GM23338 (cell line): Measurements from ENCODE around the gene GDF10. TPM values are rescaled to one million over a fixed set of nuclear protein-coding genes. Genes with fewer than 3 reads are reported as not detected.

Source experiments
- ATAC-seq: fragments of 200-7000 bp; cut with Tn5 transposase; 3 replicates; pipeline ENCODE4 v1.9.1; 2020
- DNase-seq: peaks from one replicate; pipeline ENCODE4 v3.0.0-alpha.2; 2015; ENCODE audit warnings: low spot score
- H2AFZ ChIP-seq: fragments of 200-600 bp; sonication (generic); 2 replicates; pipeline ENCODE4 v1.8.0; 2016; ENCODE audit warnings: antibody characterized with exemption, mild to moderate bottlenecking, moderate library complexity
- H3F3A ChIP-seq: fragments of 200-600 bp; sonication (generic); replicated peaks from 2 replicates; pipeline ENCODE4 v1.8.0; 2017; ENCODE audit warnings: antibody characterized with exemption, mixed run types, low read depth
- H3K27ac ChIP-seq: fragments of 200-600 bp; sonication (generic); 2 replicates; pipeline ENCODE4 v1.6.1; 2016; ENCODE audit warnings: low read depth
- H3K27me3 ChIP-seq: fragments of 200-600 bp; sonication (generic); 2 replicates; pipeline ENCODE4 v1.8.0; 2016; ENCODE audit warnings: mild to moderate bottlenecking, mixed run types, moderate library complexity; ENCODE audit not compliant: insufficient read depth
- H3K36me3 ChIP-seq: fragments of 200-600 bp; sonication (generic); 2 replicates; pipeline ENCODE4 v1.8.0; 2016; ENCODE audit warnings: mild to moderate bottlenecking; ENCODE audit not compliant: insufficient read depth
- H3K4me1 ChIP-seq: fragments of 200-600 bp; sonication (generic); 2 replicates; pipeline ENCODE4 v1.8.0; 2016; ENCODE audit warnings: mild to moderate bottlenecking, moderate library complexity; ENCODE audit not compliant: insufficient read depth
- H3K4me2 ChIP-seq: fragments of 200-600 bp; sonication (generic); 2 replicates; pipeline ENCODE4 v1.7.1; 2017; ENCODE audit warnings: mixed run types
- H3K4me3 ChIP-seq: fragments of 200-600 bp; sonication (generic); 2 replicates; pipeline ENCODE4 v1.6.1; 2016; ENCODE audit warnings: mixed run types
- H3K79me2 ChIP-seq: fragments of 200-600 bp; sonication (generic); replicated peaks from 2 replicates; pipeline ENCODE4 v1.8.0; 2017; ENCODE audit warnings: mild to moderate bottlenecking; ENCODE audit not compliant: insufficient read depth
- H3K9me2 ChIP-seq: fragments of 200-600 bp; sonication (generic); 2 replicates; pipeline ENCODE4 v1.8.0; 2017; ENCODE audit not compliant: insufficient read depth
- H4K20me1 ChIP-seq: fragments of 200-600 bp; sonication (generic); replicated peaks from 2 replicates; pipeline ENCODE4 v1.8.0; 2017; ENCODE audit warnings: mild to moderate bottlenecking; ENCODE audit not compliant: insufficient read depth
- H3K27ac Mint-ChIP-seq: 2 replicates; pipeline ENCODE4 v1.8.0; 2020; ENCODE audit warnings: inconsistent platforms, mild to moderate bottlenecking, moderate library complexity, mixed read lengths
- H3K27me3 Mint-ChIP-seq: 3 replicates; pipeline ENCODE4 v1.8.0; 2022; ENCODE audit warnings: low read depth, mild to moderate bottlenecking, moderate library complexity, mixed read lengths, inconsistent platforms; ENCODE audit not compliant: insufficient read depth, poor library complexity
- H3K36me3 Mint-ChIP-seq: 3 replicates; pipeline ENCODE4 v1.8.0; 2021; ENCODE audit warnings: low read depth, mild to moderate bottlenecking, inconsistent platforms, moderate library complexity, mixed read lengths
- H3K4me1 Mint-ChIP-seq: 3 replicates; pipeline ENCODE4 v1.8.0; 2020; ENCODE audit warnings: mild to moderate bottlenecking, inconsistent platforms, mixed read lengths
- H3K4me3 Mint-ChIP-seq: 3 replicates; pipeline ENCODE4 v1.8.0; 2021; ENCODE audit warnings: moderate library complexity, mild to moderate bottlenecking, inconsistent platforms, mixed read lengths
- H3K9me3 Mint-ChIP-seq: 3 replicates; pipeline ENCODE4 v1.8.0; 2020; ENCODE audit warnings: moderate library complexity, mild to moderate bottlenecking, inconsistent platforms, mixed read lengths
- ETS1 ChIP-seq: IDR thresholded peaks from 2 replicates; pipeline ENCODE4 v1.6.1; 2016; ENCODE audit warnings: antibody characterized with exemption
- EZH2 ChIP-seq: fragments of 200-600 bp; sonication (generic); IDR thresholded peaks from one replicate; pipeline ENCODE4 v1.8.0; 2017; ENCODE audit warnings: antibody characterized with exemption, mild to moderate bottlenecking, low read depth; ENCODE audit not compliant: unreplicated experiment
- EZH2phosphoT487 ChIP-seq: fragments of 200-600 bp; sonication (generic); IDR thresholded peaks from one replicate; pipeline ENCODE4 v1.8.1; 2018; ENCODE audit warnings: antibody characterized with exemption; ENCODE audit not compliant: unreplicated experiment
- JUNB ChIP-seq: IDR thresholded peaks from one replicate; pipeline ENCODE4 v1.6.1; 2016; ENCODE audit warnings: antibody characterized with exemption; ENCODE audit not compliant: unreplicated experiment
- NANOG ChIP-seq: IDR thresholded peaks from 2 replicates; pipeline ENCODE4 v1.6.1; 2016; ENCODE audit warnings: antibody characterized with exemption, borderline replicate concordance
- POLR2AphosphoS5 ChIP-seq: IDR thresholded peaks from 2 replicates; pipeline ENCODE4 v1.6.1; 2016; ENCODE audit warnings: antibody characterized with exemption, low read depth
- STAT1 ChIP-seq: IDR thresholded peaks from one replicate; pipeline ENCODE4 v1.6.1; 2016; ENCODE audit warnings: antibody characterized with exemption; ENCODE audit not compliant: unreplicated experiment
- ZNF114 ChIP-seq: fragments of 250-450 bp; sonication (Bioruptor Pico); IDR thresholded peaks from 2 replicates; pipeline ENCODE4 v1.5.0; 2020; ENCODE audit warnings: mild to moderate bottlenecking, moderate library complexity
- ZNF331 ChIP-seq: fragments of 250-450 bp; sonication (Bioruptor Pico); IDR thresholded peaks from 2 replicates; pipeline ENCODE4 v1.5.0; 2020; ENCODE audit warnings: low read depth, mild to moderate bottlenecking, moderate library complexity
- polyA plus RNA-seq: library from polyadenylated mRNA; unstranded; fragments of >200 nt; fragmentation: Nextera tagmentation; extraction: Ambion mirVana; gene quantifications from 2 replicates; pipeline ENCODE4 v1.2.1, GENCODE V29; 2016
- total RNA-seq: library from RNA; depleted of rRNA; stranded (reverse); fragments of >200 nt; shearing (Covaris generic); gene quantifications from 2 replicates; pipeline ENCODE4 v1.2.3, GENCODE V29; 2014

The GDF10 gene
- total and polyA plus RNA-seq, 2 experiments from 2014 or later: 0.21 TPM; not detected in 1

GRCh38 chr10:47323636-47324296, 23.8 kb downstream of the GDF10 start:
- no peaks in the 10 kb centered on the region for H3K79me2 ChIP-seq
- Mint-ChIP-seq H3K4me3 (no peak overlapping the region), H3K36me3 (no peaks in the 10 kb centered on the region), H3K4me1 (no peaks in the 10 kb centered on the region), H3K27ac (no peak overlapping the region), H3K27me3 (peaks cover 1% of the 10 kb centered on the region), H3K9me3 (no peaks in the 10 kb centered on the region)
- TF ChIP-seq EZH2phosphoT487 (no peak), ETS1 (no peak), STAT1 (no peak), ZNF331 (CRISPR knock-in tag) (no peak), EZH2 (no peak)
- no peaks in the 10 kb centered on the region for H4K20me1 ChIP-seq
- no peak overlapping the region for H3K27ac ChIP-seq
- no peaks in the 10 kb centered on the region for H3K4me1 ChIP-seq
- H3K36me3 ChIP-seq: no peaks in the 10 kb centered on the region
- no peaks in the 10 kb centered on the region for H3K27me3 ChIP-seq
- H3K4me3 ChIP-seq: no peak overlapping the region
- H3F3A ChIP-seq: no peaks in the 10 kb centered on the region
- ATAC-seq (no peak), DNase-seq (no peak)
- H3K9me2 ChIP-seq: 0 out of 2 replicates have a peak, but pooled peaks cover 4% of the 10 kb centered on the region
- H2AFZ ChIP-seq: no peak overlapping the region
- H3K4me2 ChIP-seq: no peak overlapping the region

GRCh38 chr10:47325303-47326291, 25.6 kb downstream of the GDF10 start:
- ATAC-seq (no peak), DNase-seq (no peak)
- Mint-ChIP-seq H3K4me3 (no peak overlapping the region), H3K27ac (no peak overlapping the region), H3K4me1 (no peaks in the 10 kb centered on the region; the same call in 2 of the 3 replicates), H3K9me3 (no peaks in the 10 kb centered on the region), H3K36me3 (no peaks in the 10 kb centered on the region), H3K27me3 (peaks cover 1% of the 10 kb centered on the region)
- Histone ChIP-seq H3K4me2 (no peak overlapping the region), H3K27me3 (no peaks in the 10 kb centered on the region), H3K4me1 (no peaks in the 10 kb centered on the region), H3K27ac (no peak overlapping the region), H3K4me3 (no peak overlapping the region), H4K20me1 (no peaks in the 10 kb centered on the region), H3F3A (no peaks in the 10 kb centered on the region), H3K36me3 (no peaks in the 10 kb centered on the region), H3K9me2 (no peaks in the 10 kb centered on the region), H2AFZ (no peak overlapping the region), H3K79me2 (no peaks in the 10 kb centered on the region)
- TF ChIP-seq POLR2AphosphoS5: no peak

GRCh38 chr10:47326306-47326926, 26.4 kb downstream of the GDF10 start:
- H3K79me2 ChIP-seq: no peaks in the 10 kb centered on the region
- Mint-ChIP-seq H3K36me3 (no peaks in the 10 kb centered on the region), H3K9me3 (no peaks in the 10 kb centered on the region)

More at GRCh38 chr10:47326306-47326926, 26.4 kb downstream of the GDF10 start:
- H3K36me3 ChIP-seq: no peaks in the 10 kb centered on the region
- H3K4me2 ChIP-seq: no peak overlapping the region
- TF ChIP-seq JUNB (no peak), NANOG (no peak), ETS1 (no peak), ZNF114 (CRISPR knock-in tag) (no peak)
- Mint-ChIP-seq H3K4me3 (no peak overlapping the region), H3K27me3 (peaks cover 1% of the 10 kb centered on the region), H3K27ac (no peak overlapping the region), H3K4me1 (no peaks in the 10 kb centered on the region; the same call in 2 of the 3 replicates)
- ATAC-seq: no peak
- no peak overlapping the region for H2AFZ ChIP-seq
- DNase-seq: no peak
- no peak overlapping the region for H3K27ac ChIP-seq
- no peaks in the 10 kb centered on the region for H3K9me2 ChIP-seq
- no peaks in the 10 kb centered on the region for H3K27me3 ChIP-seq
- H4K20me1 ChIP-seq: no peaks in the 10 kb centered on the region
- H3K4me3 ChIP-seq: no peak overlapping the region
- no peaks in the 10 kb centered on the region for H3K4me1 ChIP-seq
- no peaks in the 10 kb centered on the region for H3F3A ChIP-seq
